HG03060 (cell line): Measurements from ENCODE around the gene SCRN1.
"Not testable (repeated sequence)": the region's sequence is repeated elsewhere in the genome, so short reads cannot be mapped to it uniquely, and the experiment has no call there.

Source experiments
- ATAC-seq: cut with Tn5 transposase; IDR thresholded peaks from one replicate; pipeline ENCODE4 v1.9.1; 2021; ENCODE audit warnings: low read depth, moderate number of reproducible peaks; ENCODE audit not compliant: unreplicated experiment

SCRN1 gene

GRCh38 chr7:29971566-29972314 is 17.9 kb downstream of the SCRN1 start:
- no peak for ATAC-seq

- no peak for ATAC-seq
These were observed 19.4 kb downstream of the SCRN1 start for GRCh38 chr7:29970158-29970557.

GRCh38 chr7:29969738-29970137 is 19.9 kb downstream of the SCRN1 start:
- no peak for ATAC-seq

- ATAC-seq = no peak
These were observed 20.8 kb downstream of the SCRN1 start for GRCh38 chr7:29968683-29969395.

- no peak for ATAC-seq
These were observed 24.6 kb downstream of the SCRN1 start for GRCh38 chr7:29965030-29965429.

- no peak for ATAC-seq
These were observed 27.6 kb downstream of the SCRN1 start for GRCh38 chr7:29962035-29962434.

GRCh38 chr7:29961611-29962010 is 28.0 kb downstream of the SCRN1 start:
- ATAC-seq = not testable (repeated sequence)

- no peak for ATAC-seq
These were observed 30.8 kb downstream of the SCRN1 start for GRCh38 chr7:29958667-29959358.

GRCh38 chr7:29957521-29958310 is 31.9 kb downstream of the SCRN1 start:
- ATAC-seq = no peak

GRCh38 chr7:29956487-29956836 is 33.1 kb downstream of the SCRN1 start:
- ATAC-seq = no peak

GRCh38 chr7:29955799-29956486 is 33.7 kb downstream of the SCRN1 start:
- peak; percentile 46 for ATAC-seq

GRCh38 chr7:29955075-29955792 is 34.4 kb downstream of the SCRN1 start:
- no peak for ATAC-seq

GRCh38 chr7:29953726-29954347 is 35.8 kb downstream of the SCRN1 start:
- ATAC-seq = no peak

- no peak for ATAC-seq
These were observed 38.4 kb downstream of the SCRN1 start for GRCh38 chr7:29951206-29951605.

- ATAC-seq = no peak
These were observed 39.1 kb downstream of the SCRN1 start for GRCh38 chr7:29950480-29950879.

GRCh38 chr7:29948587-29948986 is 41.0 kb downstream of the SCRN1 start:
- no peak for ATAC-seq

- no peak for ATAC-seq
These were observed 43.0 kb downstream of the SCRN1 start for GRCh38 chr7:29946428-29947186.

GRCh38 chr7:29945259-29945809 is 44.3 kb downstream of the SCRN1 start:
- ATAC-seq = no peak
